ENCODE measurements around the gene OR6X1.

OR6X1 gene

GRCh38 chr11:123754101-123754568 is at the start of gene OR6X1:
OR6X1 (minus strand) TSS chr11:123754518; CDS start chr11:123754518, 0 bp downstream.
- DNase-seq (ENCODE audit: low spot score) = no peak

DNA sequence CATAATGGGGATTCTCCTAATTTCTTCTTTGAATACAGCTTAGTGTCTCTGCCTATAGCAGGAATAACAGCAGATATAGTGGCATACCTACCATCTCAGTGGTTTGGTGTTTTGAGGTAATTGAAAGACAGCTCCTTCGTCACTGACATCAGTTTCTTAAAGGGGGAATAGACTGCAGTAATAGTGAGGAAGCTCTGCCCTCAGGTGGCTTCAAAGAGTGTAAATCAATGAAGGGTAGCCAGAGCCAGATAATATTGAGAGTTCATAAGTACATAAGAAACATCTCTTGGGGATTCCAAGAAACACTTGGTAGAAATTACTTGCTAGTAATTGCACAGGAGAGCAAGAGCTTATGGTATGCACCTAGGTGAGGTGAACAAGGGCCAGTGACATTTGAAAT is 47.4 kb upstream of the OR6X1 start:
- DNase-seq (ENCODE audit: low spot score) = no peak

GRCh38 chr11:123800036-123800435 is 45.7 kb upstream of the OR6X1 start:
- DNase-seq (ENCODE audit: low spot score) = no peak

GRCh38 chr11:123799438-123799837 is 45.1 kb upstream of the OR6X1 start:
- no peak for DNase-seq (ENCODE audit: low spot score)

DNA sequence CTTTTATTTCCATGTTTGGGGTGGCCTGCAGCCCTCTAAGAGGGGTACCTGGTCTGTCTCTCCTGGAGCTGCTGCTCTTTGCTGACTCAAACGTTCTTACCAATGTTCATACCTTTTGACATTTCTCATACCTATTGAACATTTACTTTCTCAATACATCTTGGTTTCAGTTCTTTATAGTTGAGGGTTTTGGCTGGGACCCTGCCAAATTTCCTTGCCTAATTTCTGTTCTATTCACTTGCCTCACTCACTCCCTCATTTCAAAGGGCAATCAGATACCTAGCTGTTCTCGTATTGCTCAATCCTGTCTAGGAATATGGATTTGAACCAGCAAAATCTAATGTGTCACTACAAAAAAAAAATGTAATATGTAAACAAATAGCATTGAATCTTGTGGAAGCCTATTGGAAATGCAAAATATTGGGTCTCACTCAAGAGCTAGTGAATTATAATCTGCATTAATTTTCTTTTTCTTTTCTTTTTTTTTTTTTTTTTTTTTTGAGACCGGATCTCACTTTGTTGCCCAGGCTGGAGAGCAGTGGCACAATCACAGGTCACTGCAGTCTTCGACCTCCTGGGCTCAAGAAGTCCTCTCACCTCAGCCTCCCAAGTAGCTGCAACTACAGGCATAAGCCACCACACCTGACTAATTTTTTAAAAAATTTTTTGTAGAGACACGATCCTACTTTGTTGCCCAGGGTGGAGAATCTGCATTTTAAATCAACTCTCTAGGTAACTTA is 44.4 kb upstream of the OR6X1 start:
- DNase-seq (ENCODE audit: low spot score) = no peak

DNA sequence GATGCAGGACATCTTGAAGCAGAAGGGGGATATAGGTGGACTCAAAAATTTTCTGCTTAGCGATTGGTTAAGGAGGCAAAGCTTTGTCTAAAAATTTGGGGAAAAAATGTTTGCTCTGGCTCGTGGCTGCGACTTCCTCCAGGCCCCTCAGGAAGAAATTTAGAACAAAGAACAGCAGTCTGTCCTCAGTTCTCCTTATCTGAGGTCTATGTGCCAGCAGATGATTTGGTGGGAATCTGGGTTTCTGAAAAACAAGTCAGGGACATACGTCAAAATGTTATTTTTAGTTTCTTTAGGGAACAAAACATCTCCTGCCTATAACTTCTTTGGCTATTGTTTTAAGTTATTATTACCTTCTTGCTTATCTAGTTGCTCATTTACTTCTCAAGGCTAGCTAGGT is 43.8 kb upstream of the OR6X1 start:
- no peak for DNase-seq (ENCODE audit: low spot score)

GRCh38 chr11:123797541-123797940 is 43.2 kb upstream of the OR6X1 start:
- no peak for DNase-seq (ENCODE audit: low spot score)

GRCh38 chr11:123797114-123797513 is 42.8 kb upstream of the OR6X1 start:
- DNase-seq (ENCODE audit: low spot score) = no peak

DNA sequence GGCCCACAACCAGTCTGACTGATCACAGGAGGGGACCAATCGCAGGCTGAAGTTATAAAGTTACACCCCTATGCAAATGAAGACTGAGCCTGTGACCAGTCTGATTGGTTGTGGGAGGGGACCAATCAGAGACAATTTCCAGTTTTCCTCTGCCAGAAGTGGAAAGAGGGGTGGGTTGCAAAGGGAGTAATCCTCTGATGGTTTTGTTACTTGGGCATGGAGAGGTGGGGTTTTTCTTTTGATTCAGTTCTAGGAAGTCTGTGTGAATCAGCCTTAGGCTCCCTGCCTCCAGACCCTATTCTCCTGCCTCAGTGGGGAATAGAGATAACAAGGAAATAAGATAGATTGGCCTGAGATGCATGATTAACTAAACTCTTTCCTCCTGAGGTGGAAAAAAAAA is 41.9 kb upstream of the OR6X1 start:
- DNase-seq (ENCODE audit: low spot score) = no peak

DNA sequence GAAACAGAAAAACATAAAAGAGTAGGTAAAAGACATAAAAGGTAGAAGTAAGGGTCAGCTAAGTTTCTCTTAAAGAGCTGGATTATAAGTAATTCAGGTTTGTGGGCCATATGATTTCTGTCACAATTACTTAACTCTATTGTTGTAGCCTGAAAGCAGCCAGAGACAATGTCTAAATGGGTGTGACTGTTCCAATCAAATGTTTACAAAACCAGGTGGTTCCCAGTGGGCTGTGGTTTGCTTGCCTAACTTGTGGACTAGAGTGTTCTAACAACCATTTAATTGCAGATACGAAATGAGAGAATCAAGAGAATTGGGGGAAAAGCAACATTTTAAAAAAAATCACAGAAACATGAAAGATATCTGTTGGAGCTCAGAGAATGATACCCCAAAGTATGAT is 29.2 kb upstream of the OR6X1 start:
- no peak for DNase-seq (ENCODE audit: low spot score)

- no peak for DNase-seq (ENCODE audit: low spot score)
Observed at GRCh38 chr11:123778511-123778910, 24.2 kb upstream of the OR6X1 start.

GRCh38 chr11:123775715-123776549 is 21.6 kb upstream of the OR6X1 start:
- DNase-seq (ENCODE audit: low spot score) = no peak

DNA sequence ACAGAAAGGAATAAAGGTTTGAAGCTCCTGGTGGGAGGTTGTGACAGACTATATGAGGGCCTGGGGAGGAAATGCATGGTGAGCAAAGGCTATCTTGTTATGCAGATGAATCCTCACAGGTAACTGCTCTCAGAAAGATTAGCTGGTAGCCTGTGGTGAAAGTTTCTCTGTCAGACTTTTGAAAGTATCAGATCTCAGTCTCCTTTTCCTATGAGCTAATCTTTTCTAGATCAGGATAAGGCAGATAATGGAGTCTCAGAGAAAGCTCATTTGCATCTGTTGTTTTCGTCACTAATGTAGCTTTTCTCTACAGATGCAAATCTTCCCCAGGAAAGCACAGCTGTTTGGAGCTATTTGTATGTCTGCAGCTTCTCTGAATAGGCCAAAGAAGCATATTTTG is 21.0 kb upstream of the OR6X1 start:
- DNase-seq (ENCODE audit: low spot score) = no peak

DNA sequence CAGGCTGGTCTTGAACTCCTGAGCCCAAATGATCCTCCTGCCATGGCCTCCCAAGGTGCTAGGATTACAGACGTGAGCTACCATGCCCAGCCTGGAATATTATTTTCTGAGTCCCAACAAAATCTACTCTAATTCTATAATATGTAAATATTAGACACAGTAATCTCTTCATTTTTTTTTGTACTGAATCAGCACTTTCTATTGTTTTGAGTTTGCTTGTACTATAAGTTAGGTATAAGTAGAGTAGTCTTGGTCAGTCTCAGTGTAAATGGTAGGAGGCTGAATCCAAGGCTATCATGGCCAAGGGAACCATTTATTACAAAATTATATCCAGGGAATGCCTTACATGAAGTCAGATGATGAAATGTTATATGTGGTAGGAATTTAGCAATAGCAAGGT is 19.6 kb upstream of the OR6X1 start:
- no peak for DNase-seq (ENCODE audit: low spot score)

- DNase-seq (ENCODE audit: low spot score) = no peak
Observed at GRCh38 chr11:123773026-123773425, 18.7 kb upstream of the OR6X1 start.

DNA sequence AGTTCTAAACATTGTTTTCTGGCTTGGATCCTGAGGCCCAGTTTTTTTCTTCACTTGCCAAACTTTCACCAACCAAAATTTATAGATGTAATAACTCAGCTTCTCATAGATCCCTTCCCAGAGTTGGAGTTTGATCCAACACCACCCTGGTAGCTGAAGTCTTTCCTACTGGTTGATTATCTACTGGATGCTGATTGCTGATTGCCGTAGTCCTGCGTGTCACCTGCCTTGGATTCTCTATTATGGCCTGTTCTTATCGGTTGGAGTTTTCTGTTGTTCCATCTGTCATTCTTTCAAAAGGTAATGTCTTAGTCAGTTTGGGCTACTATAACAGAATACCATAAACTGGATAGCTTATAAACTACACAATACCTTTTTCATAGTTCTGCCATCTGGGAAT is 17.3 kb upstream of the OR6X1 start:
- no peak for DNase-seq (ENCODE audit: low spot score)

- no peak for DNase-seq (ENCODE audit: low spot score)
Observed at GRCh38 chr11:123770712-123771111, 16.4 kb upstream of the OR6X1 start.

DNA sequence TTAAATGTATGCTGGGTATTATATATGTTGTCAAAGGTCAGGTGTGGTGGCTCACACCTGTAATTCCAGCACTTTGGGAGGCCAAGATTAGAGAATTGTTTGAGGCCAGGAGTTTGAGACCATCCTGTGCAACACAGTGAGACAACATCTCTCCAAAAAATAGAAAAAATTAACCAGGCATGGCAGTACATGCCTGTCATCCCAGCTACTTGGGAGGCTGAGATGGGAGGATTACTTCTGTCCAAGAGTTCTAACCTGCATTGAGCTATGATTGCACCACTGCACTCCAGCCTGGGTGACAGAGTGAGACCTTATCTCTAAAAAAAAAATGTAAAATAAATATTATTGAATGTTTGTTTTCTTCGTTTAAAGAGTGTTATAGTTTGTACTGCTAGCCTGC is 11.3 kb upstream of the OR6X1 start:
- no peak for DNase-seq (ENCODE audit: low spot score)

DNA sequence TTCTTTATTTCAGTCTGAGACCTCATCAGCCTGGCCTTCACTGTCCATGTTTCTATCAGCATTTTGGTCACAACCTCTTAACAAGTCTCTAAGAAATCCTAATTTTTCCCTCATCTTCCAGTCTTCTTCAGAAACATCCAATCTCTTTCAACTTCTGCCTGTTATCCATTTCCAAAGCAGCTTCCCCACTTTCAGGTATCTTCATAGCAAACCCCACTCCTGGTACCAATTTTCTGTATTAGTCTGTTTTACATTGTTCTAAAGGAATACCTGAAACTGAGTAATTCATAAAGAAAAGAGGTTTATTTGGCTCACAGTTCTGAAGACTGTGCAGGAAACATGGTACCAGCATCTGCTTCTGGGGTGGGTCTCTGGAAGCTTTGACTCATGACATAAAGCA is 8.1 kb upstream of the OR6X1 start:
- DNase-seq (ENCODE audit: low spot score) = no peak

GRCh38 chr11:123760894-123761293 is 6.6 kb upstream of the OR6X1 start:
- DNase-seq (ENCODE audit: low spot score) = no peak

GRCh38 chr11:123757976-123758375 is 3.7 kb upstream of the OR6X1 start:
- DNase-seq (ENCODE audit: low spot score) = no peak

- DNase-seq (ENCODE audit: low spot score) = no peak
Observed at GRCh38 chr11:123755813-123756212, 1.5 kb upstream of the OR6X1 start.

- DNase-seq (ENCODE audit: low spot score) = no peak
Observed at GRCh38 chr11:123755344-123755743, 1.0 kb upstream of the OR6X1 start.

Data from hematopoietic multipotent progenitor cell treated with erythropoietin and hydrocortisone succinate and interleukin-3 and kit ligand, for 17 days (in vitro differentiated cells).